T-helper 22 cell (primary cell): ENCODE results near the gene DYSF.

Experiments used
- DNase-seq: peaks from one replicate; pipeline ENCODE4 v3.0.0-alpha.2; 2020; ENCODE audit warnings: low read depth

DYSF gene

GRCh38 chr2:71693286-71694270 is 240.2 kb downstream of the DYSF start:
- DNase-seq = no peak

- DNase-seq = no peak
These were observed 241.3 kb downstream of the DYSF start for GRCh38 chr2:71694501-71695234.

DNA sequence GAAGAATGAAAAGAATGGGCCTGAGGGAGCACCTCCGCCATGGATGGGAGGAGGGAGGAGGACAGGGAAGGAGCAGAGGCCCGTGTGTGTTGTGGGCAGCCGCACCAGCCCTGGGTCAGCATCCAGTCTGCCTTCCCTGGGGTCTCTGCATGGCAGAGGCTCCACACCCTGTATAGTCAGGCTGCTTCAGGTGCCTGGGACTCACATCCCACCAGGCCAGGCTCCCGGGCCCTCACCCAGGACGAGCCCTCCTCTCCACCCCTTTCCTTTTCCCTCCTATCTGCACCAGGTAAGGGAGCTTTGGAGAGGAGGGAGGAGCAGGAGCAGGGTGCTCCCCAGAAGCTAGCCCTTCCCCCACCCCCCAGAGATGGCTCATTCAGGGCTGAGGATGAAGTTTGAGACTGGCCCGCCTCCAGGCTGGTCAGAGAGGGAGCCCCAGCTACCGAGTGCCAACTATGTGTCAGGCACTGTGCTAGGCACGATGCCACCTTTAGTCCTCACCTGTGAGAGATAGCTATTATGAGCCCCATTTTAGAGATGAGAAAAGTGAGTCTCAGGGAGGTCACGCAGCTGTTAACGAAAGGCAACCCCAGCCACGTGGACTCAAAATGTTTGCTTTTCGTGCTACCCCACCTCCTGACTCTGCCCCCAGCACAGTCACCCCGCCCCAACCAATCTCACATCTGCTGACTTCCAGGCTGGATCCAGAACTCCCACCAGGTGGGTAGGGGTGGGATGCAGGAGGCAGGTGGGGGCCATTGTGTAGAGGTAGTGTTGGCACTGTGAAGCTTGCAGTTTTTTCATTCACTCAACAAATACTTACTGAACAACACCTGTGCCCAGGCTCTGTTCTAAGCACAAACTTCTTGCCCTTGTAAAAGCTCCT is 242.1 kb downstream of the DYSF start:
- DNase-seq = no peak

GRCh38 chr2:71696381-71696780 is 243.0 kb downstream of the DYSF start:
- no peak for DNase-seq

GRCh38 chr2:71697106-71698004 is 244.0 kb downstream of the DYSF start:
- no peak for DNase-seq

DNA sequence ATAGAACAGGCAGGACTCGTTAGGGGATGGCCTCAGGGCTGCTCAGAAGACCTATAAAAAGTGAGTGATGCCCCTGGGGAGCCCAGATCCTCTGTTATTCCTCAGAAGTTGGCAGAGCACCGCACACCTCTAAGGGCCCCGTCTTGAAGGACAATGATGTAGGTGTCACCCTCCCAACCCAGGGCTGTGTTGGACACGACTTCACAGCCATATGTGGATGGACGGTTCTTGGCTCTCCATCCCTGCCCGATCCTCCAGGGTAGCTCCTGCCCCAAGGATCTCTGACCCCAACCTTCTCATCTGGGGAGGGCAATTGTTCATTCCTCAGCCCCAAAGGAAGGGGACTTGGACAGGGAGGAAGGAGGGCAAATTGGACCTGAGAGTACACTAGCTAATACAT is 246.1 kb downstream of the DYSF start:
- no peak for DNase-seq

DNA sequence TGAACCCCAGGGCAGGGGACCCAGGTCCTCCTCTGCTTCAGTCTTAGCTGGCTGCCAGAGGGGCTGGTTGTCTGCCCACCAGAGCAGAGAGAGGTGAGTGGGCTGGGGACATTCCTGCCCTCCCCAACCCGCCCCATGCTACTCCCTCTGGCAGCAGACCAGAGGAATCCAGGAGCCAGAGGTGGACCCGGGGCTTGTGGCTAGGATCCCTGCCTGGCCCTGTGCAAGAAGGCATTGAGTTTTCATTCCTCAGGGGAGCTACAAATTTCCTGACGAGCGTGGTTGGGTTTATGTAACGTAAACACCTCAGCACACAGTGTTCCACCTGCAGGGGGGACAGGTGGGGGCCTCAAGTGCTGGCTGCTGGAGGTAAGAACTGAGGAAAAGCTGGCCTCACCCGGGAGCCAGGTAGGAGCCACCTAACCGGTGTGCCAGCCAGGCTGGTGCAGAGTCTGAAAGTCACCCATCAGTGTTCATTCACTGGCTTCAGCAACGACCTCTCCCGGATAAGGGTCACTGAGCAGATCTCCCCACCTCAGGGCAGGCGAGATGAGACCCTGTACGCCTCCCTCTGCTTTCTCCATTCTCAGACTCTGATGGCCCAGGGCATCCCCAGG is 246.8 kb downstream of the DYSF start:
- DNase-seq = no peak

DNA sequence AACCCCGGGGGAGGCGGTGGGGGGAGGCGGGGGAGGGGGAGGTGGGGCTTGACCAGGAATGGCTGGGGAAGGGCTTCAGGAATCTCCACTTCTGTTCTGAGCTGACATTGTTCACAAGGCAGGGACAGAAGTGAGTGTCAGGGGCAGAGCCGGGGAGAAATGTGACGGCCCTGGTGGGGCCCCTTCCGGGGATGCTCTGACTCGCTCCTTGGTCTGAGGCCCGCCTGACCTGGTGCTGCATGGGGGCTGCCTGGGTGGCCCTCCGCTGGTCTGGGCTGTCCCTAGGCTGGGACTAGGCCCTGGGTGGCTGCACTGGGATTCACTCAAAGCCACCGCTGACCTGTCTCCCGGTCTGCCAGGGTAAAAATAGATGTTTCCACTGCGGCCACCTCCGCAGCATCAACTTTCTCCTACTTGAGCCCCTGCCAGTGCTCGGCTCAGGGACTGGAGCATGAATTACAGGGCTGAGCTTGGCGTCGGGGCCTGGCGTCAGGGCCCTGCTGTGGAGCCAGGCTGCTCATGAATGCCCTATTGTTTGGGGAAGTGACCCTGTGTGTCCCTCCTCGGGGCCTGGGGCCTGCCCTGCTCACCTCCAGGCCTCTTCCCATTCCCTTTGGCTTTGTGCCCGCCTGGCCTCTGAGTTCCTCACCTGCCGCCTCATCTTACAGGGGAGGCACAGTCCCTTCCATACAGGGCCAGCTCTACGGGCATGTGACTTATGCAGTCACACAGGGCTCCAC is 247.5 kb downstream of the DYSF start:
- no peak for DNase-seq

- DNase-seq = no peak
These were observed 249.0 kb downstream of the DYSF start for GRCh38 chr2:71702071-71702970.

- no peak for DNase-seq
These were observed 249.9 kb downstream of the DYSF start for GRCh38 chr2:71702971-71703898.

DNA sequence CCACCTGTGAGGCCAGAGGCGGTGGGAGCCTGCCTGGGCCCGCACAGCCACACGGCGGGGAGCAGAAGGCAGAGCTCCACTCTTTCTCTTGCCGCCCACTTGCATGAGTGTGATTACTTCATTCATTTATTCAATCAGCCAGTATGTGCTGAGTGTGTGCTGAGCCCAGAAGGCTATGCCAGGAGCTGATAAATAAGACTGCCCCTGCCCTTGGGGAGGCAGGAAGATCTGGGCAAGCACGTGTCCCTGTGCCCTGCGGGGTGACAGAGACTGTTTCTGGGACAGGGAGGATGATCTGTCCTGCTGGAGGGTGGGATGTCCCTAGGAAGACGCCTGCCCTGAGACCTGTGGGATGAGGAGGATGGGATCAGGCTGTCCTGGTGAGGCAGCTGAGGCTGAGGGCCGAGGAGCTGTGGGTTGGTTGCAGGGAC is 250.8 kb downstream of the DYSF start:
- DNase-seq = no peak

- no peak for DNase-seq
These were observed 251.3 kb downstream of the DYSF start for GRCh38 chr2:71704688-71705087.

DNA sequence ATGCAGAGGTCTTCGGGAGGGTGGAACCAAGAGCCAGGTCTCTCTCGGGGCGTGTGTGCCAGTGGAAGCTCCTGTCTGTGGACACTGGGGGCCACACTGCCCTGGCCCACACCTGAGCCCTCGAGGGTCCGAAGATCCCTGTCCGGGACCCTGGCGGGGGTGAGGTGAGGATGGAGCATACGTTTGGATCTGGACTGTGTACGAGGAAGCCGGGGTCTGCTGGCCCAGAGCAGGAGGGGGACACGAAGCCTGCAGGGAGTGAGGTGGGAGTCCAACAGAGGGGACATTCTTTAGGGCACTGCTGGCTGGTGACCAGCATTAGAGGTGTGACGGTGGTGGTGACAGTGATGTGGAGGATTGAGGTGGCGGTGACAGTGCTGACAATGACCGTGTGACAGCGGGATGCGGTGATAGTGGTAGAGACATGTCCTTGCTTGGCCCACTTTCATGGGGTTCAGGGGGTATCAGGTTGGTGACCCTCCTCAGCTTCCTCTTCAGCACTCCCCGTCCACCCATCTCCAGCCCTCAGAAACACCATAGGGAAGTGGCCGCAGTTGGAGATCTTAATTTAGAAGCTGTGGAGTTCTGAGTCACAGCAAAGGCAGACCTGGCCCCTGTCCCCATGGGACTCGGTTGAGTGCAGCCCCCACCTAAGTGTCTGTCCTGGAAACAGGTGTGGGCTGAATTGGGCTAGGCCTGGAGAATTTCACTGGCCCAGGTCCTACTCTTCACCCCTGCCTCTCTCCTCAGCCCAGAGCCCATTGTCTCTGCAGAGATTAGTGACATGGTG is 252.0 kb downstream of the DYSF start:
- no peak for DNase-seq

GRCh38 chr2:71706121-71706520 is 252.8 kb downstream of the DYSF start:
- DNase-seq = no peak

DNA sequence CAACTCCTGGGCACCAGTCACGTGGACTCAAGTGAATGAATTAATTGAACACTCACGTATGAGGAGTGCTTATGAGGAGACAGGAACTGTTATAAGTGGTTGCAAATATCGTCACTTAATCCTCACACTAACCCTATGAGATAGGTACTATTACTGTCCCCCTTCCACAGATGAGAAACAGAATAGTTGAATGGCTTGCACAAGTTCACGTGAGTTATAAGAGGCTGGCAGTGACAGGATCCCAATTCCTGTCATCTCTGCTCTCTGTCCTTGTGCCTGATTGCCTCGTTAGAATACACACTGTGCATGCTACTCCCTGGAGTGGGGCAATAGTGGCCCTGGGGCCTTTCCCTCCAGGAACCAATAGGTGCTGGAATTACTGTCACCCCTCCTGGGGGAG is 253.5 kb downstream of the DYSF start:
- no peak for DNase-seq

- DNase-seq = no peak
These were observed 257.2 kb downstream of the DYSF start for GRCh38 chr2:71710367-71711132.
